AG09319 (cell line): ENCODE results near the gene ARHGAP19.

Source experiments
- DNase-seq: peaks from one replicate; pipeline ENCODE4 v3.0.0-alpha.2; 2010; ENCODE audit warnings: low read depth; ENCODE audit errors: extremely low read depth
- TF ChIP-seq, protein P1 (sequence below): IDR thresholded peaks from 2 replicates; pipeline ENCODE4 v1.5.1; 2011; ENCODE audit warnings: low read depth, mild to moderate bottlenecking, inconsistent platforms, low read length, moderate library complexity

Gene ARHGAP19

GRCh38 chr10:97311111-97311626 is 18.7 kb upstream of the ARHGAP19 start:
- TF ChIP-seq, protein P1, sequence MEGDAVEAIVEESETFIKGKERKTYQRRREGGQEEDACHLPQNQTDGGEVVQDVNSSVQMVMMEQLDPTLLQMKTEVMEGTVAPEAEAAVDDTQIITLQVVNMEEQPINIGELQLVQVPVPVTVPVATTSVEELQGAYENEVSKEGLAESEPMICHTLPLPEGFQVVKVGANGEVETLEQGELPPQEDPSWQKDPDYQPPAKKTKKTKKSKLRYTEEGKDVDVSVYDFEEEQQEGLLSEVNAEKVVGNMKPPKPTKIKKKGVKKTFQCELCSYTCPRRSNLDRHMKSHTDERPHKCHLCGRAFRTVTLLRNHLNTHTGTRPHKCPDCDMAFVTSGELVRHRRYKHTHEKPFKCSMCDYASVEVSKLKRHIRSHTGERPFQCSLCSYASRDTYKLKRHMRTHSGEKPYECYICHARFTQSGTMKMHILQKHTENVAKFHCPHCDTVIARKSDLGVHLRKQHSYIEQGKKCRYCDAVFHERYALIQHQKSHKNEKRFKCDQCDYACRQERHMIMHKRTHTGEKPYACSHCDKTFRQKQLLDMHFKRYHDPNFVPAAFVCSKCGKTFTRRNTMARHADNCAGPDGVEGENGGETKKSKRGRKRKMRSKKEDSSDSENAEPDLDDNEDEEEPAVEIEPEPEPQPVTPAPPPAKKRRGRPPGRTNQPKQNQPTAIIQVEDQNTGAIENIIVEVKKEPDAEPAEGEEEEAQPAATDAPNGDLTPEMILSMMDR: no peak
- no peak for DNase-seq

- DNase-seq: no peak
- TF ChIP-seq, protein P1: no peak
Observed at GRCh38 chr10:97307866-97308780, 15.7 kb upstream of the ARHGAP19 start.

GRCh38 chr10:97307441-97307840 is 15.0 kb upstream of the ARHGAP19 start:
- DNase-seq: no peak
- TF ChIP-seq, protein P1: no peak

DNA sequence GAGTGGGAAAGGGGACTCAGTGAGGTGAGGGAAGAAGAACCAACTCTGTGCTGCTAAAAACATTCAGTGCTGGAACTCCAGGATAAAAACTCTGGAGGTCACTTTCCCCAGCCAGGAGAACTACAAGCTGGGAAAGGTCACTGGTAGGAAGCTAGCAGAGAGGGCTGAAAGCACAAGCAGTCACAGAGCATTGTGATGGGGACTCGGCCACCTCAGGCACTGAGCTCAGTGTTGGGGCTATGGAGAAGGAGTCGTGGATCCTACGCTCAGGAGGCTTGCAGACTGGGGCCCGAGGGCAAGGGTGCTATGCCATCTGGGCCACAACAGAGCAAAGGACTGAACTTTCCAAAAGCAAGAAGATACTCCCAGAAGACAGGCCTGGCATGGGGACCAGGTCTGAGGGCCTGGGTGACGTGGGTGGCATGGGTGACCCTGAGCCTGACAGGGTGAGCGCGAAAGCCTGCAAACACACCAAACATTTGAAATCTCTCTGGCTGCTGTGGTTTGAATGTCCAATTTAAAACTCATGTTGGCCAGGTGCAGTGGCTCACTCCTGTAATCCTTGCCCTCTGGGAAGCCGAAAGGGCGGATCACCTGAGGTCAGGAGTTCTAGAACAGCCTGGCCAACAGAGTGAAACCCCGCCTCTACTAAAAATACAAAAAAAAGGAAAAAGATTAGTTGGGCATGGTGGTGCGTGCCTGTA is 9.8 kb upstream of the ARHGAP19 start:
- TF ChIP-seq, protein P1: no peak
- DNase-seq: no peak

- TF ChIP-seq, protein P1: no peak
- no peak for DNase-seq
Observed at GRCh38 chr10:97300980-97301379, 8.5 kb upstream of the ARHGAP19 start.

DNA sequence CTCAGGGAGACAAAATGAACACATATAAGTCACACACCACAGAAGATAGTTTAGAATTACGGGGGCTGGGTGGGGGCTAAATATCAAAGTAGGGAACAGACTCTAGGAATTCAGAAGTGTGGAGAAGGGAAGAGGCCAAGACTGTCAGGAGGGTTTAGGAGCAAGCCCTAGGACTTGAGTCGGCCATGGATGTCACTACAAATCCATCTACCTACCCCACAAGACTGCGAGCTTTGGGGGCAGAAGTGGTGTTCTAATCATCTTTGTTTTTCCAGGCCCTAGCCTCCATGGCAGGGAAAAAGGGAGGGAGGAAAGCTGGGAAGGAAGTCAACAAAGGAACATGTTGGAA is 5.8 kb upstream of the ARHGAP19 start:
- DNase-seq: no peak
- TF ChIP-seq, protein P1: no peak
